BJ (cell line): ENCODE measurements around the gene GSK3B. TPM values are rescaled to one million over a fixed set of nuclear protein-coding genes. Genes with fewer than 3 reads are reported as not detected.

Experiments used
- CTCF ChIA-PET: fragments of 350-600 bp; formaldehyde crosslinking; extraction: SDS; loops from one replicate; lab custom pipeline; 2021; ENCODE audit warnings: antibody characterized with exemption, inconsistent platforms; lab: Yijun Ruan, JAX
- POLR2A ChIA-PET: fragments of 300-600 bp; sonication (Branson Sonifier 250); formaldehyde crosslinking; extraction: SDS; loops from one replicate; lab custom pipeline; 2021; ENCODE audit warnings: antibody characterized with exemption; lab: Charles Lee
- DNase-seq: peaks from one replicate; pipeline ENCODE4 v3.0.0-alpha.2; 2011; ENCODE audit warnings: low read depth
- H3K27me3 ChIP-seq: 2 replicates; pipeline ENCODE4 v1.6.0; 2011; ENCODE audit warnings: low read length; ENCODE audit not compliant: control insufficient read depth, insufficient read depth
- H3K36me3 ChIP-seq: 2 replicates; pipeline ENCODE4 v1.5.1; 2011; ENCODE audit warnings: low read length; ENCODE audit not compliant: control insufficient read depth, insufficient read depth
- H3K4me3 ChIP-seq: 2 replicates; pipeline ENCODE4 v1.5.1; 2011; ENCODE audit warnings: low read depth, mild to moderate bottlenecking, control low read depth, low read length
- CTCF ChIP-seq: IDR thresholded peaks from 2 replicates; pipeline ENCODE4 v1.5.1; 2011; ENCODE audit warnings: low read depth, mild to moderate bottlenecking, control low read depth, inconsistent platforms, low read length, moderate library complexity; ENCODE audit not compliant: insufficient read depth
- polyA plus RNA-seq: library from polyadenylated mRNA; depleted of rRNA; stranded (reverse); fragments of >200 nt; gene quantifications from 2 replicates; pipeline ENCODE4 v1.2.3, GENCODE V29; 2011

The GSK3B gene
- polyA plus RNA-seq, 1 experiment = 25.4 TPM

GRCh38 chr3:119819806-119820205, 274.4 kb downstream of the GSK3B start:
- TF ChIP-seq CTCF = no peak
- no peaks in the 10 kb centered on the region; the same call in none of the 2 replicates for H3K27me3 ChIP-seq
- ChIA-PET POLR2A (no interaction called here), CTCF (interaction anchor here (0.8 to 1.3 kb wide), 3 partner anchors 9 to 40 kb away, joined by 3 read pairs; no protein-coding TSS in a partner anchor)
- peaks cover 1% of the 10 kb centered on the region for H3K36me3 ChIP-seq
- DNase-seq = no peak
- H3K4me3 ChIP-seq = no peak overlapping the region

- no peaks in the 10 kb centered on the region for H3K36me3 ChIP-seq
- ChIA-PET CTCF (no interaction called here), POLR2A (no interaction called here)
- no peak for TF ChIP-seq CTCF
- H3K4me3 ChIP-seq = no peak overlapping the region
- peaks cover 2% of the 10 kb centered on the region for H3K27me3 ChIP-seq
- no peak for DNase-seq
Observed at GRCh38 chr3:119818937-119819336, 275.3 kb downstream of the GSK3B start.

- Histone ChIP-seq H3K27me3 (peaks cover 2% of the 10 kb centered on the region), H3K36me3 (no peaks in the 10 kb centered on the region), H3K4me3 (no peak overlapping the region)
- DNase-seq = no peak
- no peak for TF ChIP-seq CTCF
- CTCF ChIA-PET = no interaction called here
- POLR2A ChIA-PET = no interaction called here
Observed at GRCh38 chr3:119817583-119818363, 276.5 kb downstream of the GSK3B start.

- TF ChIP-seq CTCF = no peak
- DNase-seq = no peak
- H3K36me3 ChIP-seq = no peaks in the 10 kb centered on the region
- ChIA-PET CTCF (no interaction called here), POLR2A (no interaction called here)
- H3K27me3 ChIP-seq = peaks cover 4% of the 10 kb centered on the region
- no peak overlapping the region for H3K4me3 ChIP-seq
Observed at GRCh38 chr3:119817071-119817470, 277.2 kb downstream of the GSK3B start.

GRCh38 chr3:119815716-119816115, 278.5 kb downstream of the GSK3B start:
- no peaks in the 10 kb centered on the region for H3K36me3 ChIP-seq
- no peak for DNase-seq
- peaks cover 9% of the 10 kb centered on the region for H3K27me3 ChIP-seq
- ChIA-PET POLR2A (interaction anchor here (0.8 kb wide), 1 partner anchor 16 kb away, joined by 3 read pairs; no protein-coding TSS in a partner anchor), CTCF (interaction anchor here (1.0 kb wide), 1 partner anchor 368 kb away, joined by 3 read pairs; no protein-coding TSS in a partner anchor)
- no peak for TF ChIP-seq CTCF
- no peak overlapping the region for H3K4me3 ChIP-seq
